Endothelial cell of umbilical vein (primary cell): ENCODE measurements around the gene ACSL6. TPM values are rescaled to one million over a fixed set of nuclear protein-coding genes. Genes with fewer than 3 reads are reported as not detected.

Experiments
- BruUV-seq: library from RNA; stranded (reverse); fragments of 400-500 nt; replicated peaks from 2 replicates; lab custom pipeline; 2021; lab: Mats Ljungman, UMichigan
- CTCF ChIA-PET: fragments of 300-600, 350-600 bp; sonication (Branson Sonifier 250); formaldehyde crosslinking; loops from one replicate; lab custom pipeline; 2021; ENCODE audit warnings: antibody characterized with exemption, inconsistent platforms; lab: Charles Lee
- POLR2A ChIA-PET: fragments of 300-600, 350-600 bp; sonication (Branson Sonifier 250); formaldehyde crosslinking; loops from one replicate; lab custom pipeline; 2021; ENCODE audit warnings: antibody characterized with exemption, inconsistent platforms; lab: Charles Lee
- DNase-seq: peaks from one replicate; pipeline ENCODE4 v3.0.0-alpha.2; 2011; ENCODE audit warnings: low read depth, low spot score
- FAIRE-seq: peaks from 2 replicates; lab custom pipeline; 2011; peaks lifted over from hg19 to GRCh38; lab: Jason Lieb, UNC
- H2AFZ ChIP-seq: 2 replicates; pipeline ENCODE4 v1.6.0; 2012; ENCODE audit warnings: low read depth, low read length, control low read depth, inconsistent platforms
- H3K27ac ChIP-seq: 2 replicates; pipeline ENCODE4 v1.5.1; 2011; ENCODE audit warnings: low read depth, mild to moderate bottlenecking, control low read depth, low read length, moderate library complexity; ENCODE audit not compliant: insufficient read depth
- H3K27me3 ChIP-seq, 2 experiments: 2 replicates each; pipeline versions ENCODE4 v1.6.0 to v1.6.1; 2011; ENCODE audit warnings: low read length in 2 of 2, mixed read lengths in 1 of 2; ENCODE audit not compliant: control insufficient read depth in 2 of 2, insufficient read depth in 2 of 2
- H3K36me3 ChIP-seq, 2 experiments: 2 replicates in 1 of 2; 3 replicates in 1 of 2; pipeline ENCODE4 v1.5.1; 2011; ENCODE audit warnings: low read length in 2 of 2, mild to moderate bottlenecking in 1 of 2, moderate library complexity in 1 of 2; ENCODE audit not compliant: control insufficient read depth in 2 of 2, insufficient read depth in 2 of 2; ENCODE audit errors: extremely low read depth in 1 of 2
- H3K4me1 ChIP-seq: 3 replicates; pipeline ENCODE4 v1.5.1; 2011; ENCODE audit warnings: mild to moderate bottlenecking, low read length; ENCODE audit not compliant: control insufficient read depth, insufficient read depth; ENCODE audit errors: extremely low read depth
- H3K4me2 ChIP-seq: 2 replicates; pipeline ENCODE4 v1.6.1; 2011; ENCODE audit warnings: low read length, control low read depth, mixed read lengths; ENCODE audit not compliant: insufficient read depth
- H3K4me3 ChIP-seq, 3 experiments: fragments of 200-600 bp in 1 of 3; sonication (generic), shearing (Covaris generic) in 1 of 3; replicated peaks in 1 of 3; 2 replicates each; pipeline ENCODE4 v1.5.1; 2011 to 2016; ENCODE audit warnings: control low read depth in 3 of 3, low read length in 3 of 3, mild to moderate bottlenecking in 2 of 3, inconsistent platforms in 1 of 3, low read depth in 1 of 3, moderate library complexity in 1 of 3; ENCODE audit not compliant: insufficient read depth in 1 of 3
- H3K79me2 ChIP-seq: 2 replicates; pipeline ENCODE4 v1.6.0; 2012; ENCODE audit warnings: low read length, inconsistent platforms; ENCODE audit not compliant: control insufficient read depth, insufficient read depth
- H3K9ac ChIP-seq: replicated peaks from 2 replicates; pipeline ENCODE3; 2011; ENCODE audit warnings: low read length, control low read depth; ENCODE audit not compliant: insufficient read depth; ENCODE audit errors: extremely low read depth
- H3K9me1 ChIP-seq: replicated peaks from 3 replicates; pipeline ENCODE4 v1.6.0; 2011; ENCODE audit warnings: mild to moderate bottlenecking, low read length; ENCODE audit not compliant: control insufficient read depth, insufficient read depth; ENCODE audit errors: extremely low read depth
- H3K9me3 ChIP-seq: replicated peaks from 2 replicates; pipeline ENCODE4 v1.5.1; 2012; ENCODE audit warnings: low read length, inconsistent platforms; ENCODE audit not compliant: control insufficient read depth, insufficient read depth
- H4K20me1 ChIP-seq: replicated peaks from 2 replicates; pipeline ENCODE3; 2011; ENCODE audit warnings: mild to moderate bottlenecking, low read length; ENCODE audit not compliant: control insufficient read depth, insufficient read depth; ENCODE audit errors: extremely low read depth
- CTCF ChIP-seq, 2 donors: IDR thresholded peaks; 1 replicate in 1 of 2; 2 replicates in 1 of 2; pipeline ENCODE4 v1.5.1; 2011; ENCODE audit warnings: low read length in 2 of 2, mild to moderate bottlenecking in 2 of 2, moderate library complexity in 2 of 2, control low read depth in 1 of 2, inconsistent platforms in 1 of 2, low read depth in 1 of 2; ENCODE audit not compliant: insufficient read depth in 1 of 2; ENCODE audit errors: extremely low read depth in 1 of 2
- GATA2 ChIP-seq: IDR thresholded peaks from 2 replicates; pipeline ENCODE4 v1.7.0; 2011; ENCODE audit warnings: low read depth, mild to moderate bottlenecking, moderate library complexity, mixed read lengths, low read length; ENCODE audit not compliant: insufficient read length, insufficient read depth
- POLR2AphosphoS5 ChIP-seq: IDR thresholded peaks from 2 replicates; pipeline ENCODE4 v1.6.1; 2012; ENCODE audit warnings: low read depth, mild to moderate bottlenecking, control low read depth, low read length, moderate library complexity; ENCODE audit not compliant: insufficient read depth
- dilution Hi-C: fragments of 300-500 bp; cut with MboI; formaldehyde crosslinking; loops from one replicate; pipeline ENCODE4 v1.15.0; 2019; ENCODE audit warnings: low sequenced_read_pairs; ENCODE audit not compliant: extremely low pct_ligation_motif_present
- intact Hi-C: fragments of 100-400 bp; cut with micrococcal nuclease; formaldehyde crosslinking; loops from one replicate; pipeline ENCODE4 v1.10.0; 2022
- polyA plus RNA-seq, 4 experiments: library from polyadenylated mRNA; depleted of rRNA in 3 of 4; stranded (reverse) in 3 of 4; unstranded in 1 of 4; fragments of >200 nt; gene quantifications; 2 replicates each; pipeline versions ENCODE4 v1.2.1 to v1.2.3, GENCODE V29; 2011 to 2012; ENCODE audit warnings: missing spikeins in 1 of 4
- total RNA-seq: library from RNA; stranded (reverse); gene quantifications from 2 replicates; pipeline ENCODE4 v1.2.3, GENCODE V29; 2021
- TF ChIP-seq, protein P1 (sequence below): IDR thresholded peaks from 2 replicates; pipeline ENCODE4 v1.6.1; 2011; ENCODE audit not compliant: insufficient read depth, insufficient read length

The ACSL6 gene
- total and polyA plus RNA-seq, 2 donors (not counting 3 experiments of a cell fraction or from before 2014, with no cell fraction given): not detected

DNA sequence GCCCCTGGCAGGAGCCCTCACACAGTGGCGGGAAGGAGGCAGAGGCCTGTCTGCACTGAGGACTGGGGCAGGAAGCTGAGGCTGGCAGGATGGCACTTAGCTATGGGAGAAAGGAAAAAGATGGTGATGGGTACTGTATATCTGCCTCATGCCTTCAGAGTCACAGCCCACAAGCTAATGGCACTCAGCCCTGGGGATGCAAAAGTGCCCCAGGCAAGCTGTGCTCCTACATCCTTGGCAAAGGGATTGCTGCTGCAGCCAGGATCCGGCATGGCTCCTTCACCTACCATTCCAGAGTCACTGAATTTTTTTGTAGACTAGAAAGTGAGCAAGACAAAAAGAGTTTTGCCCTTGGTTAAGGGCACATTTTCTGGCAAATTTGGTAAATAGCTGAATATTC, 8.7 kb downstream of the ACSL6 start:
- no peaks in the 10 kb centered on the region for H3K9me1 ChIP-seq
- FAIRE-seq (no peak), DNase-seq (no peak)
- intact Hi-C loops: no loop called here
- H4K20me1 ChIP-seq: no peaks in the 10 kb centered on the region
- H3K27me3 ChIP-seq: no peaks in the 10 kb centered on the region
- BruUV-seq: no TSS peak
- dilution Hi-C loops: loop anchor here (25.0 kb wide), 1 partner anchor 415 kb away; no protein-coding TSS in a partner anchor
- POLR2A ChIA-PET: no interaction called here
- no peaks in the 10 kb centered on the region for H3K79me2 ChIP-seq
- no peaks in the 10 kb centered on the region for H3K36me3 ChIP-seq
- H3K27ac ChIP-seq: no peak overlapping the region
- H3K9ac ChIP-seq: no peak overlapping the region
- no peaks in the 10 kb centered on the region for H3K4me1 ChIP-seq
- no peak overlapping the region for H3K4me2 ChIP-seq
- no peak for TF ChIP-seq CTCF (IDR thresholded peaks at IDR 0.05; ENCODE audit: extremely low read depth in 1 of 2, insufficient read depth in 1 of 2, low read depth in 1 of 2, low read length in 2 of 2)
- TF ChIP-seq GATA2: no peak
- TF ChIP-seq, protein P1, sequence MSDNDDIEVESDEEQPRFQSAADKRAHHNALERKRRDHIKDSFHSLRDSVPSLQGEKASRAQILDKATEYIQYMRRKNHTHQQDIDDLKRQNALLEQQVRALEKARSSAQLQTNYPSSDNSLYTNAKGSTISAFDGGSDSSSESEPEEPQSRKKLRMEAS: no peak
- no peak for TF ChIP-seq POLR2AphosphoS5
- no peak overlapping the region for H3K4me3 ChIP-seq
- CTCF ChIA-PET: interaction anchor here (1.0 to 3.9 kb wide), 3 partner anchors 413 to 580 kb away, joined by 3 to 16 read pairs (median 3); no protein-coding TSS in a partner anchor
- H2AFZ ChIP-seq: no peak overlapping the region
- no peaks in the 10 kb centered on the region for H3K9me3 ChIP-seq
